Stimulated activated CD4-positive, alpha-beta T cell treated with anti-CD3 and anti-CD28 coated beads, Interleukin-15, amount 100 ng/mL, for 1 hour (primary cell): ENCODE data around the gene SRPK1.
"Not testable (repeated sequence)": the region's sequence is repeated elsewhere in the genome, so short reads cannot be mapped to it uniquely, and the experiment has no call there.

ENCODE experiments used
- DNase-seq, 2 donors: peaks; one replicate each; pipeline ENCODE4 v3.0.0-alpha.2; 2020; ENCODE audit warnings: low read depth in 1 of 2, low spot score in 1 of 2

Gene SRPK1

GRCh38 chr6:35920793-35921732 lies at the start of gene SRPK1:
TSS of gene SRPK1 (minus strand) at chr6:35921098. CDS start at chr6:35921056, 42 bp downstream.
- DNase-seq, result peak; percentile 76 to 83

DNA sequence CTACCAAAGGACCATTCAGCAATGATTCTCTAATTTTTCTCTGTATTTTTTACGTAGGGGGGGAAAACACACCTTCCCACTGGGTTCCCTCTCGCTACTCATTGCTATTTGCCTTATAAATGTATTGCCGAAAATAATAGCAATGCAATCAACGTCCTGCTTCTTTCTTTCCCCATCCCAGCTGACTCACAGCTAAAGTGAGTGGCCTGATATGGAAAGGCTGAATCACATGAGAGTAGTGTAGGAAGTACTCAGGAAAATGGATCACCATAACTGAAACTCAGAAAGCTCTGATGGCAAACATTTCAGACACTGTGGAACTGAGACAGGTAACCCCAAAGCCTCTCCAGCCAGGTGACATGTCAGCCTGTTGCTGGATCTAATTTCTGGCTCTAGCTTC lies 49.3 kb upstream of the SRPK1 start:
- no peak for DNase-seq

DNA sequence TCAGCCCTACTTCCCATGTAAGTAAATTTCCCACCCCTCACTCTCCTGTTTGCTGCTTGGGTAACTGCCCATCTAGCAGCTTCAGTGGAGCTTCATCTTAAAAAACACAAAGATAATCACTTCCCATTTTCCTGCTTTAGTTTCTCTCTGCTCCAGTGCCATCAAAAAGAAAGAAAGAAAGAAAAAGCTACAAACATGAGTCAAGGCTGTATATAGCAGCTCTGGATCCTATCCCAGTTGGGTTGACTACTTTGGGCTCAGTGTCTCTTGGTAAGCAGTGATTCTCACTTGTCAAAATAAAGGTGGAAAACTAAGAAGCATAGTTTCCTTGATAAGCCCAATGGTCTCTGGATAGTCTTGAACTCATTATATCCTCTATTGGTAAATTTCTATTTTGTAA lies 48.7 kb upstream of the SRPK1 start:
- no peak for DNase-seq

DNA sequence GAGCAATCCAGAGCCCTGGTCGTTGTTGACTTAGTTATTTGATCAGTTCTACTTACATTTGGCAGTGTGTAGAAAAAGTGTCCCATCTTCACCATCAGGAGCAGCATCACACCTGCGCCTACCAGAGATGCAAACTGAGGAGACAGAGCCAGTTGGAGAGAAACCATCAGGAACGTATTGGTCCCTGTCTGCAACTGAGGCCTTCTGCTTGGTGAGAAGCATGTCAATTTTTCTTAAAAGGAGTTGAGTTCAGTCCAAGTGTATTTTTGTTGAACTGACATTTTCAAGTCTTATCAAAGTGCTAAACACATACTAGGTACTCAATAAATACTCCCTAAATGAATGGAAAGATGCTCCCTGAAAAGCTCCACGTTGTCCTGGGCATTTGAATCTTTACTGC lies 47.9 kb upstream of the SRPK1 start:
- no peak for DNase-seq

DNA sequence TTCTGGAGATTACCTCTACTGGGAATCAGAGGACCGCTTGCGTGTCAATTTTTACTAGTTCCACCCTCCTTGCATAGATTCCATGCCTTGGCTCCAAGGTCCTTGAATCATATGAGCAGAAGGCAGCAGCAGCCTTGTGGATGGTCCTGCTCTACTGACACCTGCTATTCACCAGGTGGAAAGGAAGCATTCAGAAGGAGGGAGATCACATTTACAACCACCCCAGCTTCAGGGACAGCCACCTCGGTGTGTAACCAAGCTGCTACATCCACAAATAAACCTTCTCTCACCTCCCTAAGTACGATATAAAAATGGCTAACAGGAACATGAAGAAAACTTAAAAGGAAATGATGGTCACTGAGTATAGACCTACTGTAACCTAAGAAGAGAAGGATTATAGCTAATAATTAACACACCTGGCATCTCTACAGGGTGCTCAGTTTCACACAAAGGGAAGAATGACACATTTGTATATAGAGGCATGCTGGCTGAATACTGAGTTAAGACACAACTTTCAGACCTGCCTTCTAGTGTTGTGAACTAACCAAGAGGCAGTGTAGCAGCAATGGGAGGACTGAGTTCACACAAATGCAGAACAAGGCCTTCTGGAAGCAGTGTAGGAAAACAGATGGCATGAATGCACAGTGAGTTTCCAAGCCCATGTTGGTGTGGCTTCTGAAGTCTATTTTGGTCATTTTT lies 46.3 kb upstream of the SRPK1 start:
- DNase-seq, result no peak

DNA sequence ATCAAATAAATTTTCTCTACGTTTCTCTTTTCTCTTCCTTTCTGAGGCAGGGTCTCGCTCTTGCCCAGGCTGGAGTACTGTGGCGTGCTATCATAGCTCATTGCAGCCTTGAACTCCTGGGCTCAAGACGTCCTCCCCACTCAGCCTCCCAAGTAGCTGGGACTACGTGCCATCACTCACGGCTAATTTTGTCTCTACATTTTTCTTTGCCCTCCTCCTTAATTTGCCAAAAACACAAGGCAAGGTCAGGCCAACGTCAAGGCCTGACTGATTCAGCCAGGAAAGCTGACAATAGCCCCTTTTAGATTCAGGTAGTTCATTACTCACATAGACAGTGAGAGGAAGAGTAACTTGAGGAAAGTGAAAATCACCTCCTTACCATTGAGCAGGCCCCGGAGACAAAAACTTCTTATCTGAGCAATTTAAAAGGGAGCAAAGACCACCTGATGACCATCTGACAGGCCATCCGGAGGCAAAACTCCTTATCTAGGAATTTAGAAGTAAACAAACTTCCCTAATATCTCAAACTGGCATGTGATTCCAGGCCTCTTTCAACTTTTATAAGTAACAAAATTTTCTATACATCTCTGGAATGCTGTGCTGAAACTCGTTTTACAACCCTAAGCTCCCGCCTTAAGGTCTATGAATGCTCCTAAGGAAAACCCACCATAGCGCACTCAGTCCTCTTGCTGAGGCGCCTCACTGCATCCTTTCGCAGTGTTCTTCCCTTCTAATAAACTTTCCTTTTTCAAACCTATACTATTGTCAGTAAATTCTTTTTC lies 42.1 kb upstream of the SRPK1 start:
- DNase-seq, result no peak

DNA sequence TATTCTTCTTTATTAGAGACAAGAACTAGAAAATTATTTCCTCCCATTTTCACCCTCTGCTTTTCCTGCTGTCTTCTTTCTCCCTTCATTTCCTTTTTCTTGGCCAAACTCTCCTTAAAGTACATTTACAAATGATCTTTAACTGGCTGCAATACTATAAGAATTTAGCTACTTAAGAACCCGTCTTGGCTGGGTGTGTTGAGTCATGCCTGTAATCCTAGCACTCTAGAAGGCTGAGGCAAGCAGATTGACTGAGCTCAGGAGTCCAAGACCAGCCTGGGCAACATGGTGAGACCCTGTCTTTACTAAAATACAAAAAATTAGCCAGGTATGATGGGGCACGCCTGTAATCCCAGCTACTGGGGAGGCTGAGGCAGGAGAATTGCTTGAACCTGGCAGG lies 39.3 kb upstream of the SRPK1 start:
- DNase-seq, result no peak

GRCh38 chr6:35955970-35956369 lies 35.1 kb upstream of the SRPK1 start:
- no peak for DNase-seq

GRCh38 chr6:35955521-35955920 lies 34.6 kb upstream of the SRPK1 start:
- DNase-seq, result no peak

DNA sequence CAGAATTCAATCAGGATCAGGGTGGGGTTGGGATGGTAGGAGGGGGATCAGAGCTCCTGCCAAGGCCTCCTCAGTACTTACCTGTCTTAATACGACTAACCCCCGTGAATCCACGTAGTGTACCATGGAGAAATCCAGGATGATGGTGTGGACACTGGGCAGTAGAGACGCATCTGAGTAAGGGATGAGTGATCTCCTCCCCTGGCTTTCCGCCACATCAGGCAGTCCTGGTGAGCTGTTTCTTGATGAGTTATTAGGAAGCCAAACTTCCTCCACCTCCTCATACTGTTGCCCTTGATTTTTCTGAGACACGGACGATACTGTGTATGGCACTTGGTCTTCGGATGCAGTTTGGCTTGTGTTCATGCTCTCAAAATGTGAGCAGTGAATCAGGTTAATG lies 34.2 kb upstream of the SRPK1 start:
- no peak for DNase-seq

DNA sequence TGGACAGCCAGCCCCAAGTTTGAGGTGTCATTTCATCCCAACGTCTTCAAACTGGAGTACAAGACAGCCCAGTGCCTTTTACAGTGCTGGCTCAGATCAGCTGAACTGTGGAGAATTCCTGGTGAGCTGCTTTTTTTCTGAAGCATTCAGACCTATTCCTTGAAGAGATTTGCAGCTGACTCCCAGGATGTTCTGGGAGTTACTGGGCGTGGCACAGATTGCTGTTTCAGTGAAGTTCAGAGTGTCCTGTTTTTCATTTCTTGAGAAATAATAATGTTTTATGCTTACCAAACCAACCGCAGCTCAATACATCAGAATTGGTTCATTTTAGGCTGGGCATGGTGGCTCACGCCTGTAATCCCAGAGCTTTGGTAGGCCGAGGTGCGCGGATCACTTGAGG lies 33.4 kb upstream of the SRPK1 start:
- DNase-seq, result no peak

DNA sequence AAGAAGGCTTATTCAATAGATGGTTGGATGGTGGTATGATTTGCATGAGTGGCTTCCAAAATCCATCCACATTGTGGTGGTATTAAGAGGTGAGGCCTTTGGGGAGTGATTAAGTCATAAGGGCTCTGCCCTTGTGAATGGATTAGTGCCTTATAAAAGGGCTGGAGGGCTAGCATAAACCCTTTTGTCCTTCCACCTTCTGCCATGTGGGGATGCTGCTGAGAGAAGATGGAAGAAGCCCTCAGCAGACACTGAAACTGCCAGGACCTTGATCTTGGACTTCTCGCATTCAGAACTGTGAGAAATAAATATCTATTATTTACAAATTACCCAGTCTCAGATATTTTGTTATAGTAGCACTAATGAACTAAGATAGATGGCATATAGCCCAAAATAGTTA lies 27.8 kb upstream of the SRPK1 start:
- no peak for DNase-seq

DNA sequence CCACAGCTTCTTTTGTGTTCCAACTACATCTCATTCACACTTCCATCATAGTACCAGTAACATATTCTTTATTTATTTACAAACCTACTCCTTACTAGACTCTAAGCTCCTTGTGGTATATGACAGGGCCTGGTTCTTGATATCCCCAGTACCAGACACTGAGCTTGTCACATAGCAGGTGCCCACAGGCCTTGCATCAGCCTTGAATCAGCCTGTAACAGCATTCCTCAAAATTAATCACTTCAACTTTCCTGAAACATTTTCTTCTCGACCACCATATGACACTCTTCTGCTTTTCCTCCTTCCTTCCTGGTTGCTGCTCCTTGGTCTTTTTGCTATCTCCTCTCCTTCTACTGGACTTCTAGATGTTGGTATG lies 24.7 kb upstream of the SRPK1 start:
- DNase-seq, result no peak

GRCh38 chr6:35943390-35943789 lies 22.5 kb upstream of the SRPK1 start:
- no peak for DNase-seq

- no peak for DNase-seq
Observed at GRCh38 chr6:35942355-35942754, 21.5 kb upstream of the SRPK1 start.

- DNase-seq, result not testable (repeated sequence)
Observed at GRCh38 chr6:35941170-35941569, 20.3 kb upstream of the SRPK1 start.

DNA sequence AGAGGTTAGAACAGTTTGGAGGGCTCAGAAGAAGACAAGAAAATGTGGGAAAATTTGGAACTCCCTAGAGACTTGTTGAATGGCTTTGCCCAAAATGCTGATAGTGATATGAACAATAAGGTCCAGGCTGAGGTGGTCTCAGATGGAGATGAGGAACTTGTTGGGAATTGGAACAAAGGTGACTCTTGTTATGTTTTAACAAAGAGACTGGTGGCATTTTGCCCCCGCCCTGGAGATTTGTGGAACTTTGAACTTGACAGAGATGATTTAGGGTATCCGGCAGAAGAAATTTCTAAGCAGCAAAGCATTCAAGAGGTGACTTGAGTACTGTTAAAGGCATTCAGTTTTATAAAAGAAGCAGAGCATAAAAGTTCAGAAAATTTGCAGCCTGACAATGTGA lies 19.1 kb upstream of the SRPK1 start:
- DNase-seq, result not testable (repeated sequence)

DNA sequence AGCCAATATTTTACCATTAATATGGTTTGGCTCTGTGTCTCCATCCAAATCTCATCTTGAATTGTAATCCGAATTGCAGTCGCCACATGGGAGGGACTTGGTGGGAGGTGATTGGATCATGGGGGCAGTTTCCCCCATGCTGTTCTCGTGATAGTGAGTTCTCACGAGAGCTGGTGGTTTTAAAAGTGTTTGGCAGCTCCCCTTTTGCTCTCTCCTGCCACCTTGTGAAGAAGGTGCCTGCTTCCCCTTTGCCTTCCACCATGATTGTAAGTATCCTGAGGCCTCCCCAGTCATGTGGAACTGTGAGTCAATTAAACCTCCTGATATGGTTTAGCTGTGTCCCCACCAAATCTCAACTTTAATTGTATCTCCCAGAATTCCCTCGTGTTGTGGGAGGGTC lies 18.4 kb upstream of the SRPK1 start:
- not testable (repeated sequence) for DNase-seq

DNA sequence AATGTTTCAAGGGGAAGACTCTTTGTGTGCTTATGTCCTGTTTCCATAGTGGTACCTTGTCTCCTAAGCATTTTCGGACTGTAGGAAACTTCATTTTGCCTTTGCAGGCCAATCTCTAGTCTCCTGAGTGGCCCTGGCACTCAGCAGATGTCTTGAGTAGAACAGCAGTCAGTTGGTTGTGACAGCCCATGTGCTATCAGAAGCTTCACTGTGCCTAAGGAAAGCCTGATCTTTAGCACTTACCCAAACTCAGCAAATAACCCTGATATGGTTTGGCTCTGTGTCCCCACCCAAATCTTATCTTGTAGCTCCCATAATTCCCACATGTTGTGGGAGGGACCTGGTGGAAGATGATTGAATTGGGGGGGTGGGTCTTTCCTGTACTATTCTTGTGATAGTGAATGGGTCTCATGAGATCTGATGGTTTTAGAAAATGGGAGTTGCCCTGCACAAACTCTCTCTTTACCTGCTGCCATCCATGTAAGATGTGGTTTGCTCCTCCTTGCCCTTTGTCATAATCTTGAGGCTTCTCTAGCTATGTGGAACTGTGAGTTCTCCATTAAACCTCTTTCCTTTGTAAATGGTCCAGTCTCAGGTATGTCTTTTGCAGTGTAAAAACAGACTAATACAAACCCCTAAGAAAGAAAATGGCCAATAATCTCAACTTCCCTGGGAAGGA lies 15.9 kb upstream of the SRPK1 start:
- DNase-seq, result no peak

- no peak for DNase-seq
Observed at GRCh38 chr6:35935469-35935868, 14.6 kb upstream of the SRPK1 start.

DNA sequence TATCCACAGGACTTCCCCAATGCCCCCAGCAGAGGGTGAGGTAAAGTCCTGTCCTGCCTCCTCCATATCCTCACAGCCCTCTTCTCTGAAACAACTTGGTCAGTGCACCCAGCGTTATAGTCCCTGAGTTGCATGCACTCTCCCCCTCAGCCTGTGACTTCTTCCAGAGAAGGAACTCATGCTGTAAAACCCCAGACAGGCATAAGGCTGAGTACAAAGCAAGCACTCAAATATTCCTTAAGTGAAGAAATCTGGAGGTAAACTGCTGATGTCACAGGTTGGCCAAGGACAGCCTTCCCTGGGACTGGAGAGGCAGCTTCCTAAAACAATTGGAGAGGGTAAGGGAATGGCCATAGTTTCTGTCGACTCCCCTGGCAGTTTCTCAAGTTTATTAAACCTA lies 12.9 kb upstream of the SRPK1 start:
- no peak for DNase-seq
